Measurements from ENCODE around the gene FTO.

FTO gene

DNA sequence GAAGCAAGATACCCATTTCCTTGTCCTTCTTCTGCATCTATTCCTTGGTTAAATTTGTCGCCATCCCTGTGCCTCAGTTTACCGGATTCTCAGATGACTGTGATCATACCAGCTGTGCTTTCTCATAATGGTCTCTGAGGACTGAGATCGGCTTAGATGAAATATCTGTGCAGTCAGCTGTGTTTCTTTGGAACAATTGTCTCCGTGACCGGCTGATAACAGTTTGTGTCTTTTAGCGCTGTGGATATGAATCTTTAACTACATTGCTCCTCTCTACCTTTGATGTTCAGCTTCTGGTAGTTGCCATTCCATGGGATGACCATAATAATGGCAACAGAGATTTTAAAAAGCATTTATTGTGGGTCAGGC lies 473 bp downstream of the FTO start:
- ChIA-PET POLR2A (ENCODE audit: low non-redundant PET) (no interaction called here), CTCF (interaction anchor here (0.5 to 0.6 kb wide), 3 partner anchors 40 to 1257 kb away, joined by 3 read pairs; no protein-coding TSS in a partner anchor)
- TF ChIP-seq, protein P1, sequence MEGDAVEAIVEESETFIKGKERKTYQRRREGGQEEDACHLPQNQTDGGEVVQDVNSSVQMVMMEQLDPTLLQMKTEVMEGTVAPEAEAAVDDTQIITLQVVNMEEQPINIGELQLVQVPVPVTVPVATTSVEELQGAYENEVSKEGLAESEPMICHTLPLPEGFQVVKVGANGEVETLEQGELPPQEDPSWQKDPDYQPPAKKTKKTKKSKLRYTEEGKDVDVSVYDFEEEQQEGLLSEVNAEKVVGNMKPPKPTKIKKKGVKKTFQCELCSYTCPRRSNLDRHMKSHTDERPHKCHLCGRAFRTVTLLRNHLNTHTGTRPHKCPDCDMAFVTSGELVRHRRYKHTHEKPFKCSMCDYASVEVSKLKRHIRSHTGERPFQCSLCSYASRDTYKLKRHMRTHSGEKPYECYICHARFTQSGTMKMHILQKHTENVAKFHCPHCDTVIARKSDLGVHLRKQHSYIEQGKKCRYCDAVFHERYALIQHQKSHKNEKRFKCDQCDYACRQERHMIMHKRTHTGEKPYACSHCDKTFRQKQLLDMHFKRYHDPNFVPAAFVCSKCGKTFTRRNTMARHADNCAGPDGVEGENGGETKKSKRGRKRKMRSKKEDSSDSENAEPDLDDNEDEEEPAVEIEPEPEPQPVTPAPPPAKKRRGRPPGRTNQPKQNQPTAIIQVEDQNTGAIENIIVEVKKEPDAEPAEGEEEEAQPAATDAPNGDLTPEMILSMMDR (conservative IDR thresholded peaks at IDR 0.05; ENCODE audit: low read depth) = no peak
- no peak for DNase-seq (ENCODE audit: low spot score)
- H3K27ac ChIP-seq = peak overlapping the region; percentile 65

DNA sequence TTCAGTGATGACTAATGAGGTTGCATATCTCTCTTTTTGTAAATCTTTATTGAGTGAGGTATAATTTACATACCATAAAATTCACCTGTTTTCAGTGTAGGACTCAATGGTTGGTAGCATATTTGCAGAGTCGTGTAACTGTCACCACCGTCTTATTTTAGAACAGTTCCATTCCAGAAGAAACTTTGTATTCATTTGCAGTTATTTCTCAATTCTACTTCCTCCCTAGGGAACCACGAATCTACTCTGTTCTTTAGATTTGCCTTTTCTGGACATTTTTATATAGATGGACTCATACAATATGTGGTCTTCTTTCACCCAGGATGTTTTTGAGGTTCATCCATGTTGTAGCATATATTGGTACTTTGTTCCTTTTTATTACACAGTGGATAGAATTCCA lies 3.7 kb downstream of the FTO start:
- no peak overlapping the region for H3K27ac ChIP-seq
- no peak for DNase-seq (ENCODE audit: low spot score)
- POLR2A ChIA-PET (ENCODE audit: low non-redundant PET) = no interaction called here
- CTCF ChIA-PET = no interaction called here
- TF ChIP-seq, protein P1 (conservative IDR thresholded peaks at IDR 0.05; ENCODE audit: low read depth) = no peak

DNA sequence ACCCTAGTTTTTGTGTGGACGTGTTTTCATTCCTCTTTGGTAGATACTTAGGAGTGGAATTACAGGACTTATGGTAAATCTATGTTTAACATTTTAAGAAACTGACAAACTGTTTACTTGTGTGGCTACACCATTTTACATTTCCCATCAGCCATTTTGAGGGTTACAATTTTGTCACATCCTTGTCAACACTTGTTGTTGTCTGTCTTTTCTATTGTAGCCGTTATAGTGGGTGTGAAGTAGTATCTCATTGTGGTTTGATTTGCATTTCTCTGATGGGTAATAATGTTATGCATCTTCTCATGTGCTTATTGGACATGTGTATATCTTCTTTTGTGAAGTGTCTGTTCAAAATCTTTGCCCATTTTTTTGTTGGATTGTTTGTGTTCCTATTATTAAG lies 4.5 kb downstream of the FTO start:
- TF ChIP-seq, protein P1 (conservative IDR thresholded peaks at IDR 0.05; ENCODE audit: low read depth) = no peak
- no peak for DNase-seq (ENCODE audit: low spot score)
- ChIA-PET POLR2A (ENCODE audit: low non-redundant PET) (no interaction called here), CTCF (no interaction called here)
- H3K27ac ChIP-seq = no peak overlapping the region

DNA sequence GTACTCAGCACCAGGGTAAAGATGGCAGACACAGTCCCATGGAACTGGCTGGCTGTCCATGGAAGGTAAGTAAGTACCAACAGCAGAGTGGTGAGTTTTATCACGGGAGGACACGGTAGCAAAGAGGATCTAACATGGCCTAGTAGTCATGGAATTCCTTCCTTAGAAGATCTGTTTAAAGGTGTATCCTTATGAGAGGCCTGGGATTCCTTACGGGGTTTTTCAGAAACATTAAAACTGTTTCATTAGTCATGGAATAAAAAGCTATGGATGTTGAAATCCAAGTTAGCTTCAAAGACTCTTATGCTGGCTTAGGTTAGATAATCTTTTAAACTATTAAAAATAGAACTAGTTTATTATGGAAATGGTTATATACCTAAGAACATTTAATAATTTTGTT lies 7.4 kb downstream of the FTO start:
- DNase-seq (ENCODE audit: low spot score) = no peak
- no peak overlapping the region for H3K27ac ChIP-seq
- TF ChIP-seq, protein P1 (conservative IDR thresholded peaks at IDR 0.05; ENCODE audit: low read depth) = no peak
- ChIA-PET POLR2A (ENCODE audit: low non-redundant PET) (no interaction called here), CTCF (no interaction called here)

DNA sequence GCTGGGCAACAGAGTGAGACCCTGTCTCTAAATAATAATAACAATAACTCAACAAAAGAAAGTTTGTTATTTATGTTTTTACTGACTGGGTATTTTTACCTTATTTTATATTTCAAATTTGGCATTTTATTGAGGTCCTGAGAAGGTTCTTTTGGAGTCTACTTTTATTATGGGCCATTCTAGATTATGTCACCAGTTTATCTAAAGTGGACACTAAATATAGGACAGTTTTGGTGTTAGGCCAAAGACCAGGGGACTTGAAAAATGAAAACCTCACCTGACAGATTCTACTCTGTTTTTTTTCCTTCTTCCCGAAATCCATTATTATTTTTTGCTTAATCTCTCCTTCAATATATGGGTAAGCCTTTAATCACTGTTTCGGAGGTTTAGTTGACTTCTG lies 8.1 kb downstream of the FTO start:
- TF ChIP-seq, protein P1 (conservative IDR thresholded peaks at IDR 0.05; ENCODE audit: low read depth) = no peak
- CTCF ChIA-PET = no interaction called here
- no peak overlapping the region for H3K27ac ChIP-seq
- DNase-seq (ENCODE audit: low spot score) = no peak
- POLR2A ChIA-PET (ENCODE audit: low non-redundant PET) = no interaction called here

DNA sequence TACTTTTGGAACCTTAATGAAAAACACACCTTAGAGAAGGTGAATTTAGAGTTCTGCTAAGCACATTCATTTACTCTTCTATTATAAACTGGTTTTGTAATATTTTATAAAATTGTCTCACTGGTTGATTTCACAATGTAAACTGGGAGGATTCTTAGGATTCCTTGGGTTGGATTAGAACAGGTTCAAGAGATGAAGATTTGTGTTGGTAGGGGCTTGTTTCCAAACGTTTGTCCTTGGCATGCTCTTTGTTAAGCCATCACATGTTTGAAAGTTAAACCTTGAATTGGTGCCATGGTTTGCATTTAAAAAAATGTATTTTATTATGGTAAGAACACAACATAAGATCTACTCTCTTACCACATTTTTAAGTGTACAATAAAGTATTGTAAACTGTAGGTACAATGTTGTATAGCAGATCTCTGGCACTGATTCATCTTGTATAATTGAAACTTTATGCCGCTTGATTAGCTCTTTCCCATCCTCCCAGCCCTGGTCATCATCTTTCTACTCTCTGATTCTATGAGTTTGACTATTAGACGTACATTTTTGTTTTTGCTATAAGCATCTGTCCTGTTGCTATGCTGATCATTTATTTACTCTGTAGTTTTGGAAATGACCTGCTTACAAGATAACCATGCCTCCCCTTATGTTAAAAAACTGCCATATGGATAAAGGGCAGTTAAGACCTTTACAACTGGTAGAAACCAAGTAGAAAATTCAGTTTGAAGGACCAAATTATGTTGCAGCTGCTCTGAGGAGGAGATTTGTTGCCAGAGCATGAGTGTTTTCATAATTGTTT lies 9.6 kb downstream of the FTO start:
- DNase-seq (ENCODE audit: low spot score) = no peak
- TF ChIP-seq, protein P1 (conservative IDR thresholded peaks at IDR 0.05; ENCODE audit: low read depth) = no peak
- ChIA-PET POLR2A (ENCODE audit: low non-redundant PET) (no interaction called here), CTCF (no interaction called here)
- H3K27ac ChIP-seq = no peak overlapping the region

Measured in RWPE1 (cell line).